Activated CD4-positive, alpha-beta T cell treated with anti-CD3 and anti-CD28 coated beads for 48 hours (primary cell): ENCODE data around the gene ADD1.
A peak's percentile ranks its signal among the peaks of the same experiment; 100 is the strongest.
"Not testable (repeated sequence)": the region's sequence is repeated elsewhere in the genome, so short reads cannot be mapped to it uniquely, and the experiment has no call there.

ENCODE experiments used
- DNase-seq: peaks from one replicate; pipeline ENCODE4 v3.0.0-alpha.2; 2020

Gene ADD1

GRCh38 chr4:2948895-2949781 is 105.5 kb downstream of the ADD1 start:
- DNase-seq = no peak

- no peak for DNase-seq
These were observed 106.1 kb downstream of the ADD1 start for GRCh38 chr4:2949782-2950125.

GRCh38 chr4:2950221-2950989 is 106.8 kb downstream of the ADD1 start:
- DNase-seq = no peak

- DNase-seq = no peak
These were observed 109.9 kb downstream of the ADD1 start for GRCh38 chr4:2953496-2953895.

- DNase-seq = peak; percentile 88
These were observed 110.9 kb downstream of the ADD1 start for GRCh38 chr4:2954358-2955185.

- not testable (repeated sequence) for DNase-seq
These were observed 111.8 kb downstream of the ADD1 start for GRCh38 chr4:2955186-2956044.

GRCh38 chr4:2958446-2958845 is 114.8 kb downstream of the ADD1 start:
- DNase-seq = no peak

- not testable (repeated sequence) for DNase-seq
These were observed 116.8 kb downstream of the ADD1 start for GRCh38 chr4:2960450-2960849.

GRCh38 chr4:2961421-2961810 is 117.8 kb downstream of the ADD1 start:
- DNase-seq = peak; percentile 54

GRCh38 chr4:2961811-2962441 is 118.3 kb downstream of the ADD1 start:
- DNase-seq = peak; percentile 84

GRCh38 chr4:2962614-2963174 is 119.0 kb downstream of the ADD1 start:
- DNase-seq = peak; percentile 64

- peak; percentile 98 for DNase-seq
These were observed 119.7 kb downstream of the ADD1 start, which contains the start of the genes GRK4 and NOP14 for GRCh38 chr4:2963175-2963965. GRK4 (plus strand) TSS chr4:2963571; CDS start chr4:2964071, 500 bp downstream. NOP14 (minus strand) TSS chr4:2963406; CDS start chr4:2963319, 87 bp downstream.

GRCh38 chr4:2963966-2964471 is 120.4 kb downstream of the ADD1 start:
- no peak for DNase-seq

- DNase-seq = no peak
These were observed 121.1 kb downstream of the ADD1 start for GRCh38 chr4:2964706-2965258.

- DNase-seq = no peak
These were observed 121.6 kb downstream of the ADD1 start for GRCh38 chr4:2965262-2965661.

- no peak for DNase-seq
These were observed 124.7 kb downstream of the ADD1 start for GRCh38 chr4:2968381-2968780.

GRCh38 chr4:2971275-2971674 is 127.6 kb downstream of the ADD1 start:
- DNase-seq = no peak

- DNase-seq = no peak
These were observed 133.8 kb downstream of the ADD1 start for GRCh38 chr4:2977211-2978088.
